Measurements from ENCODE around the gene COL23A1.

The COL23A1 gene

DNA sequence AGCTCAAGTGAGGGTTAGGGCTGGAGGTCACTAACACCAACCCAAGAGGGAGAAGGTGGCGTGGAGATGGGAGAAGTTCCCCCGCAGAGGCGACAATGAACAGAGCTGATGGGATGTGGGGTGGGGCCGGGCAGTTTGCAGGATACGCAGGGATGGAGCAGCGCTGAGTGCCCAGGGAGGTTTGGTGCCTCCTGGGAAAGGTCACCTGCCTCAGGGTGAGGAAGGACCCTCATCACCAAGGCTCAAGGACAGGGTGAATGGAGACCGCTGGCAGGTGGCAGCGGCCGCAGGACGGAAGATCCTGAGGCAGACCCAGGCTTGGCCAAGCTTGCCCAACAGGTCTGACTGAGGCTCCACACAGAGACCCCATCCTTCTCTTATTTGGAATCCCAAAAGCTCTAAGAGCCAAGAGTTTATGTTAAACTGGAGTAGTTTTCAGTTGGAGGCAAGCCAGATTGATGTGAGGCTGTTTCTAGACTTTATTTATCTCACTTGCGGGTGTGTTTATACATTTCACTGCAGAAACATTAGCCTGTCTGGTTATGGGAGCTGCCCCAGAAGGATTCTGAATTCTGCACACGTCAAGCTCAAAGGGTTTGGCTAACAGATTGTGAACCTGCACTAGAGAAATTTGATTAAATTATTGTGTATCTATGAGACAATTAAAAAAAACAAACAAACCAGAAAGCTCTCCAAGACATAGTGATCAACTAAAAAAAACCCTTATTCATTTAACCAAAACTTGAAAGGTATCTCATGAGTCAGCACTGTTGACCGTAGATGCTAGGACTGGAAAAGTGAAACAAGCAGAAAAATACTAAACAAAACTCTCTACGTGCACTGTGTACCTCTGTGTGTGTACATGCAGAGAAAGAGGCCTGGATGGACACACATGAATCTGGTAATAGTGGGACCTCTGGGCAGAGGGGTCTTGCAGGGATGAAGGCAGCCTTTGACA is 211.4 kb downstream of the COL23A1 start:
- Mint-ChIP-seq H3K36me3 (ENCODE audit: low read depth) (no peaks in the 10 kb centered on the region), H3K9me3 (no peaks in the 10 kb centered on the region), H3K27me3 (ENCODE audit: low read depth) (no peaks in the 10 kb centered on the region), H3K4me3 (peak overlapping the region in 2 of 3 experiments; percentile 14 to 65), H3K27ac (peak overlapping the region; percentile 76 to 97 (median 95)), H3K4me1 (peaks cover 78% of the 10 kb centered on the region)
- TF ChIP-seq, protein P1, sequence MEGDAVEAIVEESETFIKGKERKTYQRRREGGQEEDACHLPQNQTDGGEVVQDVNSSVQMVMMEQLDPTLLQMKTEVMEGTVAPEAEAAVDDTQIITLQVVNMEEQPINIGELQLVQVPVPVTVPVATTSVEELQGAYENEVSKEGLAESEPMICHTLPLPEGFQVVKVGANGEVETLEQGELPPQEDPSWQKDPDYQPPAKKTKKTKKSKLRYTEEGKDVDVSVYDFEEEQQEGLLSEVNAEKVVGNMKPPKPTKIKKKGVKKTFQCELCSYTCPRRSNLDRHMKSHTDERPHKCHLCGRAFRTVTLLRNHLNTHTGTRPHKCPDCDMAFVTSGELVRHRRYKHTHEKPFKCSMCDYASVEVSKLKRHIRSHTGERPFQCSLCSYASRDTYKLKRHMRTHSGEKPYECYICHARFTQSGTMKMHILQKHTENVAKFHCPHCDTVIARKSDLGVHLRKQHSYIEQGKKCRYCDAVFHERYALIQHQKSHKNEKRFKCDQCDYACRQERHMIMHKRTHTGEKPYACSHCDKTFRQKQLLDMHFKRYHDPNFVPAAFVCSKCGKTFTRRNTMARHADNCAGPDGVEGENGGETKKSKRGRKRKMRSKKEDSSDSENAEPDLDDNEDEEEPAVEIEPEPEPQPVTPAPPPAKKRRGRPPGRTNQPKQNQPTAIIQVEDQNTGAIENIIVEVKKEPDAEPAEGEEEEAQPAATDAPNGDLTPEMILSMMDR (IDR thresholded peaks at IDR 0.05; ENCODE audit: unreplicated experiment in 3 of 3), result no peak

DNA sequence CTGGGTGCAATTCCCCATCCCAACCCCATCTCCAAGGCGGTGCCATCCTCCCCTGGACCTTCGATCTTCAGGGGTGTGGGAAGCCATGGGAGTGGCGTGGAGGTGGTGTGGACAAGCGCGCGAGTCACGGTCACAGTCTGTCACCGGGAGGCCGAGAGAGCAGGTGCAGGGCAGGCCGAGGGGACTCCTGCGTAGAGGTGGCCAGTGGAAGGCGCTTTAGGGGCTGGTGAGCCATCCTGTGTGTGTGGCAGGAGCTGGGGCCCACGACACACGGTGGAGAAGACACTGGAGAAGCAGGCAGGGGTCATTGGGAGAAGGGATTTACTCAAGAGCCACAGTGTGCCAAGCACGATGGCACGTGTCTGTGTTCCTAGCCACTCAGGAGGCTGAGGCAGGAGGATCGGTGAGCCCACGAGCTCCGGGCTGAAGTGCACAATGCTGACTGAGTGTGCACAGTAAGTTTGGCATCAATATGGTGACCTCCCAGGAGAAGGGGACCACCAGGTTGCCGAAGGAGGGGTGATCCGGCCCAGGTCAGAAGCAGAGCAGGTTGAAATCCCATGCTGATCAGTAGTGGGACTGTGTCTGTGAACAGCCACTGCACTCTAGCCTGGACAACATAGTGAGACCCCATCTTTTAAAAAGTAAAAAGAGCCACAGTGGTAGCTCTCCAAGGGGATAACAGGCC is 212.5 kb downstream of the COL23A1 start:
- TF ChIP-seq, protein P1 (IDR thresholded peaks at IDR 0.05; ENCODE audit: unreplicated experiment in 3 of 3), result no peak
- Mint-ChIP-seq H3K36me3 (ENCODE audit: low read depth) (no peaks in the 10 kb centered on the region), H3K9me3 (no peaks in the 10 kb centered on the region), H3K4me3 (no peak overlapping the region), H3K4me1 (peaks cover 69% of the 10 kb centered on the region), H3K27me3 (ENCODE audit: low read depth) (no peaks in the 10 kb centered on the region), H3K27ac (peak overlapping the region; percentile 37 to 97 (median 60))

DNA sequence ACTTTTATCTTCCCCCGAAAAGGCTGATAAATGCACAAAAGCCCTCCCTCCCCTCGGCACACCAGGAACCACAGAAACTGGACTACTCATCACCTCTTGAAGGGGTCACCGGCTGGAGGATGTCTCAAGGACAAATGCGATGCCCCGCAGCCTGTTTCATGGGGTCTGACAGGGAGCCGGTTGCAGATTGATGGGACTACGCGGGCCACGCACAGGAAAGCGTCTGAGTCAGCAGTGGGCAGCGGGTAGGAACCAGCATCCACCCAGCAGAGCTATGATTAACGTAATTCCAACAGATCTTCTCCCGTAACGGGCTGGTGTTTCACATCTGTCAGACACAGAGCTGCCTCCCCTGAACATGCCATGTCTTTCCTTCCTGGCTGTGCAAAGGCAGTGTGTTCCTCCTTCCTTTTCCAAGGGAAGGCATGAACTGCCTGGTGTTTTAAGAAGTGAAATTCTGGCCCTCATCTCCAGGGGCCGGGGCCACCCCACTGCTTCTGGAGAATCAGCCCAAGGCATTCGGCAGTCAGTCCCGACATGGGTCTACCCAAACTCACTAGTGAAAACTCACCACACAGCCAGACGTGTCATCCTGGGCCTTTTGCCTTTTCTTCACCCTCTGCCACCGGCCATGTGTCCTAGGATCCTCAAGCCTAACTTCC is 213.1 kb downstream of the COL23A1 start:
- Mint-ChIP-seq H3K36me3 (ENCODE audit: low read depth) (no peaks in the 10 kb centered on the region), H3K27me3 (ENCODE audit: low read depth) (peaks cover 4% of the 10 kb centered on the region), H3K4me3 (no peak overlapping the region), H3K9me3 (no peaks in the 10 kb centered on the region), H3K27ac (peak overlapping the region; percentile 37 to 62 (median 60)), H3K4me1 (peaks cover 68% of the 10 kb centered on the region)
- TF ChIP-seq, protein P1 (IDR thresholded peaks at IDR 0.05; ENCODE audit: unreplicated experiment in 3 of 3), result no peak

DNA sequence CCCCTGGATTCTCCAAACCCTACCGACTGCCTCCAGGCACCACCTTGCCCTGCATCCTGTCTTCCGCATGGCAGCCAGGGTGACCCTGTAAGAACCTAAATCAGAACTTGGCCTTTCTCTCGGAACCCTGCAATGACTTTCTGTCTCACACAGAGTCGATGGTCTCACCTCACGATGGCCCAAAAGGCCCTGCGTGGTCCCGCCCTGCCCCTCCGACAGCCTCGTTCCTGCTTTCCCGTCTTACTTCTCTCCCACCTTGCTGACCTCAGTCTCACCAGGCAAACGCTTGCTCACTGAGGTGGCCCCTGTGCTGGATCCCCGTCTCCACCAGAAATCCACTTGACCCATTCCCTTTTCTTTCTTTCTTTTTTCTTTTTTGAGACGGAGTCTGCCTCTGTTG is 214.8 kb downstream of the COL23A1 start:
- Mint-ChIP-seq H3K9me3 (no peaks in the 10 kb centered on the region), H3K4me1 (peaks cover 61% of the 10 kb centered on the region), H3K27me3 (ENCODE audit: low read depth) (peaks cover 8% of the 10 kb centered on the region), H3K4me3 (no peak overlapping the region), H3K27ac (peak overlapping the region in 1 of 3 experiments; percentile 48), H3K36me3 (ENCODE audit: low read depth) (peaks cover under 1% of the 10 kb centered on the region)
- TF ChIP-seq, protein P1 (IDR thresholded peaks at IDR 0.05; ENCODE audit: unreplicated experiment in 3 of 3), result no peak

DNA sequence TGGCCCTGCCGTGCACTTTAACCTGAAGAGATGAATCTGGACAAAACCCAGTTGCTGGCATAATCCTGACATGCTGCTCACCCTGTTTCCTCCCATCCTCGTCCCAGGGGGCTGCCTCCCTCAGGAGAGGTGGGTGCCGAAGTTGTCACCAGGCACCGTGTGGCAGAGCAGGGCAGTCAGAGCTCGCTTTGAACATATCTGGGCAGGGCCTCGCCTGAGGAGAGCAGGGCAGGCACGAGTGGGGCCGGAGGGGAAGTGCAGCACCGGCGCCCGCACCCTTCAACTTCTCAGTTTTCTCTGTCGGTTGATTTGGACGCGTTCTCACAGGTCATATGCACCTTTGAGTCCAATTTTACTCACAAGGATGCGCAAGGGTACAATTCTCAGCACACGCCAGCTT is 216.5 kb downstream of the COL23A1 start:
- TF ChIP-seq, protein P1 (IDR thresholded peaks at IDR 0.05; ENCODE audit: unreplicated experiment in 3 of 3), result no peak
- peaks cover 5% of the 10 kb centered on the region for H3K9me3 Mint-ChIP-seq
- peaks cover 56% of the 10 kb centered on the region for H3K4me1 Mint-ChIP-seq
- H3K4me3 Mint-ChIP-seq, result no peak overlapping the region
- H3K36me3 Mint-ChIP-seq (ENCODE audit: low read depth), result peaks cover 13% of the 10 kb centered on the region
- peak overlapping the region in 2 of 3 experiments; percentile 46 to 48 for H3K27ac Mint-ChIP-seq
- H3K27me3 Mint-ChIP-seq (ENCODE audit: low read depth), result peaks cover 8% of the 10 kb centered on the region

All from nephron (organoid).